ENCODE data around the gene NPB.

The NPB gene

DNA sequence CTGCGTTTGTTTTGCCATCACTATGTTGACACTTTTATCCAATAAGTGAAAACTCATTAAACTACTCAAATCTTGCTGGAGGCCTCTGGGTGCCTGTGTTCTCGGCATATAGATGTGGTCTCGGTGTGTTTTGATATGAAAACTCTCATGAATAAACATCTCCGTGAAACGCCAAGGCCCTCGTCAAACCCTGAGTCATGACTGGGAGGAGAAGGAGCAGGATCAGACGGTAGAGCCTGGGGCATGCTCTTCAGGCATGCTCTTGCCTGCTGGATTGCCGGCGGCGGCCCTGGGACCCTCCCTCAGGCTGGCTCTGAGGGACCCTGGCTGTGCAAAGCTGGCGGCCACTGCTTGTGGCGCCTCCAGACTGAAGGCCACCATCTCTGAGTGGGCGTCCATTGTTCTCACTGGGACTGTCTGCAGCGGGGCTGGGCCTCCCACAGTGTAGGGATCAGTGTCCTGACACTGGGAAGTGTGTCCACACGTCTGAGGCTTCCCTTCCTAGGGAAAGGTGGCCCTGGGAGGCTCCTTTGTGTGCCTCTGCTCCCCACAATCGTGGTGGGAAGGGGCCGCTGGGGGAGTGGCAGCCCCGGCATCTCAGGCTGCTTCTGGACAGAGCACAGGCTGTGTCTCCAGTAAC lies 1.7 kb upstream of the NPB start:
- DNase-seq, result no peak

DNA sequence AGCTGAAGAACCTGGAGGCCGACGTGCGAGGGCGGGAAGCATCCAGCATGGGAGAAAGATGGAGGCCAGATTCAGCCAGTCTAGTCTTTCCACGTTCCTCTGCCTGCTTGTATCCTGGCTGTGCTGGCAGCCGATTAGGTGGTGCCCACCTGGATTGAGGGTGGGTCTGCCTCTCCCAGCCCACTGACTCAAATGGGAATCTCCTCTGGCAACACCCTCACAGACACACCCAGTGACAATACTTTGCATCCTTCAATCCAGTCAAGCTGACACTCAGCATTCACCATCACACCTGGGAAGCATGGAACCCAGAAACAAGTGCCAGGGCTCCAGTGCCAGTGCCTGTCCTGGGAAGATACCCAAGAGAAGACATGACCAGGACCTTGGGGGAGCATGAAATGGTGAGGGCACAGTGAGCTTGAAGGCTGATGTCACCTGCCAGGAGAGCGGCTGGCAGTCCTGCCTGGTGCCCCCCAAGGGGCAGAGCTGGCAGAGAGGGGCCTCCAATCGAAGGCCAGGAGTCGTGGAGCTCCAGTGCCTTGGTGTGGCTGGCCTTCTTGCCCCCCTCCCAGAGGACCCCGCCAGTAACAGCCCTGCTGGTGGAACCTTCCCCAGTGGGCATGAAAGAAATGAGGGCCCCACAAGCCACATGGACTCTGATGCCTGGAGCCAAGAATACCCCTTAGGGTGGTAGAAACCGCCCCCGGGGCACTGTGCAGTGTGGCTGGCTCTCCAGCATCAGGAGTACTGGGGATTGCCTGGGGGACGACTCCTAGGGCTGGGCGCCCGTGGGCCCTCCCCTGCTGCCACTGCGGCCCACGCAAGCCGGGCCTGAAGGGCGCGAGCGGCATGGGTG lies 643 bp upstream of the NPB start:
- DNase-seq, result no peak

DNA sequence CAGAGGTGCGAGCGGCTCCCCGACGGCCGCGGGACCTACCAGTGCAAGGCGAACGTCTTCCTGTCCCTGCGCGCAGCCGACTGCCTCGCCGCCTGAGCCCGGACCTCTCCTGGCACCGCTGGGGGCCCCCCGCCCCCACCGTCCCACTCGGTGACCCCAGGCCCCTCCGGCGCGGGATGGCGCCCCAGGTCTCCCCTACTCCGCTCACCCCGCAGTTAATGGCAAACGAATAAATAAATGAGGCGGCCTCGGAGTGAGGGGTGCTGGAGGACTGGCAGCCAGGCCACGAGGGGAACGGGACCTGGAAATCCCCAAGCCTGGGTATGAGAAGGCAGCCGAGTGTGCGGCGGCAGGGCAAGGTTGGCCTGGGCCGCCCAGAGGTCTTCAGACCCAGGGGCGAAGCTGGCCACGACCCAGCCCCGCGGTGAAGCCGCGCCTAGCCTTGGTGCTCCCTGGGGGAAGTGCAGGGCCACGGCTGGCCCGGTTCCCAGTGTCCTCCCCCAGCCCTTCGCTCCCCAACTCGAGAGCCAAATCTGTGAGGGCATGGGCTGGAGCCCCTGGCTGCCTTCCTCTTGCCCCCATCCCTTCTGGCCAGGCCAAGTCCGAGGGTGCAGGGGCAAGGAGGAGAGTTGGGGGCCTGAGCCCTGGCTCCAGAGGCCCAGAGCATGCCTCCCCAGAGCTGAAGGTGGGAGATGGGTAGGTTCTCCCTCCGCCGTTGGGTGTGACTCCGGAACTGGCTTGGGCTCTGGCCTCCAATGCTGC lies 796 bp downstream of the NPB start:
- no peak for DNase-seq

DNA sequence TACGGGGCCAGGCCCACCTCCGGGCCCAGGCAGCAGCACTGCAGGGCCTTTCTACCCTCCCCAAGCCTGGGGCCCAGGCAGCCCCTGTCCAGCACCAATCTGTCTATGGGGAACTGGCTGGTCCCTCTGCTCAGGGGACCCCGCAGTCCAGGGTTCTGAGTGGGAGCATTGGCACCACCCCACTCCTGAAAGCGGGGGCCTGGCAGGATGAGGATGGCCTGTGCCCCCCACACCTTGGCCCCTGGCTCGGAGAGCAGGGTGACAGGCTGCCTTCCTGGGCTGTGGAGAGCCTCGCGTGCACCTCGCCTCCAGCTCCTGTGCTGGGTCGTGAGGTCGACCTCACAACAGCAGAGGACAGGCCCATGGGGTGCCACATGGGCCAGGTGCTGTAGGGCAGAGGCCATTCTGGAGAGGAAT lies 1.4 kb downstream of the NPB start:
- DNase-seq, result no peak

DNA sequence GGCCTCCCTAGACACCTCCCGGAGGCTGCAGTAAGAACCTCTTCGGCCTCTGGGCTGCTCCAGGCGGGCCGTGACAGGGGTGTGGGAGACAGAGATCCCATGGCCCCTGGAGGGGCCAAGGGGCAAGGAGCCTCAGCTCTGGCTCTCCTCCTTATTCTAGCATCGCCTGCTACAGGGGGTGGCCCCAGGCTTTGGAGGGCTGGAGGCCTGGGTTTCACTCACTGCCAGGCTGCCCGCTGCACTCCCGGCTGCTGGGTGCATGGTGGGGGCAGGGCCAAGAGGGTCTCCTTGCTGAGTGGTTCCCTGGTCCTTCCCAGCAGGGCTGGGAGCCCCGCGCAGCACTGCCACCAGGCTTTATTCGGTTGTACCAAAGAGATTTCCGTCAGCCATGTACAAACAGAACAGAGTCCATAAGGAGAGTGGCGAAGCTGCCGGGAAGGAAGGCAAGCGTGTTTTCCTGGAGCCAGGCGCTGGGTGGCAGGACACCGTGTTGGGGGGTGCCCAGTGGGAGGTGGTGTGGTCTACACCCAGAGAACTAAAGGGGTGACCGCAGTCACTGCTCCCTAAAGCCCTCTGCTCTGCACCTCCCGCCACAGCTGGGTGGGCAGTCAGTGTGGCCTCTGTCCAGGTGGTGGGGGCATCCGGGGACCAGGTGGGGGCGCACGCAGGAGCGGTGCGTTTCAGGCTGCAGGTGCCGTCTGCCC lies 2.0 kb downstream of the NPB start:
- DNase-seq, result no peak

- no peak for DNase-seq
Measured at GRCh38 chr17:81904600-81905423, 2.8 kb downstream of the NPB start.

DNA sequence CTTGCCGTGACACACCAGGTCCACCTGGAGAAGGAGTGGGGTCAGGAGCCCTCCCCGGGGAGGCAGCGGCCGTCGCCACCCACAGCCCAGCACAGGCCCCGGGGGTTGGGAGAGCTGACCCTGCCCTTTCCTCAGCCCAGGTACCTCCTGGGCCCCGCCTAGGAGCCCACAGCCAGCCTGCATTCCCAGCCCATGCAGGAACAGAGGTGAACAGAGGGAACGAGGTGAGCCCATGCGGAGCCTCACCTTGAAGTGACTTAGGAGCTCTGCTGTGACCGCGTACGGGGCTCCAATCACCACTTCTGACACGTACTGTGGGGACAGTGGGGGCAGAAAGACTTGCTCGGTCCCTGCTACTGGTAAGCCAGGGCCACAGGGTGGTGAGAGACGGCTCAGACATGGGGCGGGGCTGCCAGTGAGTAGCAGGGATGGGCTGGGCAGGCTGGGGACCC lies 3.4 kb downstream of the NPB start:
- no peak for DNase-seq

DNA sequence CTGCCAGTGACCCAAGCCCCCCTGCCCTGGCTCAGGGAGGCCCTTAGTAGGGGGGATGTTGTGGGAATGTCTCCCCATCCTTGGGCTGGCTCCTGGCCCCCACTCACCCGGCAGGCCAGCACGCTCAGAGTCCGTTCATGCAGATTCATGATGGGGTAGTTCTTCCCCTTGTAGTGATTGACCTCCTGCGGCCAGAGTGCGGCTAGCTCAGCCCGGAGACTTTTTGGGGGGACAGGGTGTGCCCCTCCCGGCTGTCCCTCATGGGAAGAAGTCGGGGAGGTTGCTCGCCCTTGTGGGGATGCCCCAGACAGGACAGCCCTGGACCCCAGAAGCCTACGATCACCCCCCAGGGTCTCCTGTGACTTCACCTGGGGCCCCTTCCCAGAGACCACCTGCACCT lies 4.0 kb downstream of the NPB start:
- DNase-seq, result no peak

- no peak for DNase-seq
Measured at GRCh38 chr17:81906476-81907218, 4.6 kb downstream of the NPB start.

- no peak for DNase-seq
Measured at GRCh38 chr17:81907219-81908145, 5.4 kb downstream of the NPB start.

GRCh38 chr17:81908793-81909192 lies 6.8 kb downstream of the NPB start:
- no peak for DNase-seq

GRCh38 chr17:81909231-81909630 lies 7.2 kb downstream of the NPB start:
- no peak for DNase-seq

GRCh38 chr17:81909966-81910839 lies 8.2 kb downstream of the NPB start:
- DNase-seq, result no peak

- DNase-seq, result no peak
Measured at GRCh38 chr17:81910840-81911276, 8.8 kb downstream of the NPB start.

GRCh38 chr17:81911277-81911961 lies 9.4 kb downstream of the NPB start, which contains the start of gene PCYT2:
Gene PCYT2, minus strand, starts transcription at chr17:81911399. Its CDS starts 44 bp downstream, at chr17:81911355.
- DNase-seq, result peak; percentile 91

DNA sequence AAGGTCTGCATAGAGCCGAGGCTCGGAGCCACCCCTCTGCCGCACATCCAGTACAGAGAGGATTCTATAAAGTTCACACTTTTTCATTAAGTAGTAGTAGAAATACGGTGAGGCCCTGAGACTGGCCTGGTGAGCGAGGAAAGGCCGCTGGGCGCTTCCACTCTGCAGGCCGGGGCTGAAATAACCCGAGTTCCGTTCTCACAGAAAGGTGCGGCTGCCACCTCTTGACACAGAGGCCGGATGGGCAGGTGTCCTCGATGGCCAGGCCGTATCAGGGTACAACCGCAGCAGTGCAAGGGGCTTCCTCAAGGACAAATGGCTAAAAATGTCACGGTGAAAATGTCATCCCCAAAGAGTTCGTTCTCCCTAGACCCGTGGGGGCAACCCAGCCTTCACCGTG lies 9.9 kb downstream of the NPB start:
- no peak for DNase-seq

DNA sequence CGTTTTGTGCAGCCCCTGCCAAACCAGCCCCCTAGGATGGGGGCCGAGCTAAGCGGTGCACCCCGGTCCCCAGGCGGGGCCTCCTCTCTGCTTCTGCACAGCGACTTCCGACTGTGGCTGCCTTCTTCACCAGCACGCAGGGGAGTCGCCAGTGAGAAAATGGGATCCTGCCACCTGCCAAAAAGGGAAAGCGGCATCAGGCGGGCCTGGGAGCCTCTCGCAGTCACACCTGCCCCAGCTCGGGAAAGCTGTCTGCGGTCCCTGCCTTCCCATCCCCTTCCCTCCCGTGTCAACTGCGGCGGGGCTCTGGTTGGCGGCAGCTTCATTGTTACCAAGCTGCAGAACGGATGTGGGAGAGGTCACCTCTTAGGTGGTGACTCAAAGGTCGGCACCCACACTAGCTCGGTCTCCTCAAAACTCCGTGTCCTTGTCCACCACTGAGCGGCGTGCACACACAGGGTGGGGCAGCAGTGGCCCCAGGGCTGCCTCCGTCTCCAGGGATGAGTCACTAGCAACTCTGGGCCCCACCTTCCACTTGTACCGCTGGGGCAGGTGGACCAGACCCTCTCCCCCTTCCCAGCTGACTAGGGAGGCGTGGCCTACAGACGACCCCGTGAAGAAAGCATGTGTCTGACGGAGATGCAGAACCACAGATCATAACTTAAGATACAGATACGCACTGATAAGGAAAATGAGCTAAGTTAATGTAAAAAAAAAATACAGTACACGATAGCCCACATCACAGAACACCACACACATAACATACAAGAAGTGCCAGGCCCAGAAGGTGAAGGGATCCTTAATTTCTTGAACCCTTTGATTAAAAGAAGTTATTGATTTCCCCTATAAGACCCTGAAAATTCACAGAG lies 10.6 kb downstream of the NPB start:
- DNase-seq, result no peak

Measured in CD4-positive, alpha-beta T cell treated with Interleukin-4 for 4 hours (primary cell).